Mononuclear cell (primary cell): Measurements from ENCODE around the gene YOD1. TPM values are rescaled to one million over a fixed set of nuclear protein-coding genes. Genes with fewer than 3 reads are reported as not detected.

Source experiments
- H3K27me3 ChIP-seq: 2 replicates; pipeline ENCODE4 v1.6.0; 2011; ENCODE audit warnings: low read length, control low read depth; ENCODE audit not compliant: insufficient read depth
- H3K4me1 ChIP-seq: 2 replicates; pipeline ENCODE4 v1.5.1; 2011; ENCODE audit warnings: mild to moderate bottlenecking, low read length, control low read depth; ENCODE audit not compliant: insufficient read depth
- H3K4me3 ChIP-seq: 2 replicates; pipeline ENCODE4 v1.5.1; 2011; ENCODE audit warnings: mild to moderate bottlenecking, low read length, moderate library complexity
- H3K9me3 ChIP-seq: 2 replicates; pipeline ENCODE4 v1.5.1; 2011; ENCODE audit warnings: low read depth, mild to moderate bottlenecking, control low read depth, low read length
- total RNA-seq: library from RNA; depleted of rRNA; stranded (reverse); fragments of >200 nt; gene quantifications from one replicate; pipeline ENCODE4 v1.2.3, GENCODE V29; 2012

The YOD1 gene
- total RNA-seq, 1 donor = 44.5 TPM

- H3K9me3 ChIP-seq = no peaks in the 10 kb centered on the region
- no peaks in the 10 kb centered on the region for H3K4me1 ChIP-seq
- H3K4me3 ChIP-seq = no peak overlapping the region
- no peaks in the 10 kb centered on the region for H3K27me3 ChIP-seq
Observed at GRCh38 chr1:207018707-207019106, 32.3 kb downstream of the YOD1 start.

- no peaks in the 10 kb centered on the region for H3K9me3 ChIP-seq
- H3K4me3 ChIP-seq = no peak overlapping the region
- no peaks in the 10 kb centered on the region for H3K27me3 ChIP-seq
- H3K4me1 ChIP-seq = no peaks in the 10 kb centered on the region
Observed at GRCh38 chr1:207017615-207018559, 33.1 kb downstream of the YOD1 start.

GRCh38 chr1:207015791-207016190 is 35.2 kb downstream of the YOD1 start:
- H3K4me1 ChIP-seq = no peaks in the 10 kb centered on the region
- no peaks in the 10 kb centered on the region for H3K9me3 ChIP-seq
- H3K27me3 ChIP-seq = no peaks in the 10 kb centered on the region
- no peak overlapping the region for H3K4me3 ChIP-seq

- Histone ChIP-seq H3K27me3 (no peaks in the 10 kb centered on the region), H3K4me1 (no peaks in the 10 kb centered on the region), H3K4me3 (no peak overlapping the region), H3K9me3 (no peaks in the 10 kb centered on the region)
Observed at GRCh38 chr1:207014728-207015127, 36.3 kb downstream of the YOD1 start.

- Histone ChIP-seq H3K9me3 (no peaks in the 10 kb centered on the region), H3K4me1 (no peaks in the 10 kb centered on the region), H3K4me3 (no peak overlapping the region), H3K27me3 (no peaks in the 10 kb centered on the region)
Observed at GRCh38 chr1:207013321-207014085, 37.5 kb downstream of the YOD1 start.

GRCh38 chr1:207010726-207011125 is 40.3 kb downstream of the YOD1 start:
- no peaks in the 10 kb centered on the region for H3K4me1 ChIP-seq
- no peaks in the 10 kb centered on the region for H3K9me3 ChIP-seq

GRCh38 chr1:207009945-207010344 is 41.1 kb downstream of the YOD1 start:
- Histone ChIP-seq H3K9me3 (no peaks in the 10 kb centered on the region), H3K27me3 (no peaks in the 10 kb centered on the region)

More at GRCh38 chr1:207010726-207011125, 40.3 kb downstream of the YOD1 start:
- H3K4me3 ChIP-seq = no peak overlapping the region
- H3K27me3 ChIP-seq = no peaks in the 10 kb centered on the region

GRCh38 chr1:207009182-207009850 is 41.7 kb downstream of the YOD1 start:
- H3K4me1 ChIP-seq = no peaks in the 10 kb centered on the region

More at GRCh38 chr1:207009945-207010344, 41.1 kb downstream of the YOD1 start:
- Histone ChIP-seq H3K4me1 (no peaks in the 10 kb centered on the region), H3K4me3 (no peak overlapping the region)

GRCh38 chr1:207007352-207008033 is 43.5 kb downstream of the YOD1 start:
- Histone ChIP-seq H3K4me3 (no peak overlapping the region), H3K27me3 (no peaks in the 10 kb centered on the region), H3K9me3 (no peaks in the 10 kb centered on the region), H3K4me1 (no peaks in the 10 kb centered on the region)

More at GRCh38 chr1:207009182-207009850, 41.7 kb downstream of the YOD1 start:
- H3K27me3 ChIP-seq = no peaks in the 10 kb centered on the region
- H3K4me3 ChIP-seq = no peak overlapping the region
- no peaks in the 10 kb centered on the region for H3K9me3 ChIP-seq

- H3K27me3 ChIP-seq = no peaks in the 10 kb centered on the region
- H3K4me3 ChIP-seq = no peak overlapping the region
- H3K4me1 ChIP-seq = no peaks in the 10 kb centered on the region
- H3K9me3 ChIP-seq = no peaks in the 10 kb centered on the region
Observed at GRCh38 chr1:207006914-207007313, 44.1 kb downstream of the YOD1 start.

- H3K9me3 ChIP-seq = no peaks in the 10 kb centered on the region
- H3K27me3 ChIP-seq = no peaks in the 10 kb centered on the region
- H3K4me3 ChIP-seq = no peak overlapping the region
- H3K4me1 ChIP-seq = no peaks in the 10 kb centered on the region
Observed at GRCh38 chr1:207006083-207006482, 44.9 kb downstream of the YOD1 start.

- H3K9me3 ChIP-seq = no peaks in the 10 kb centered on the region
- H3K27me3 ChIP-seq = no peaks in the 10 kb centered on the region
- H3K4me3 ChIP-seq = no peak overlapping the region
Observed at GRCh38 chr1:207004931-207005830, 45.8 kb downstream of the YOD1 start.

GRCh38 chr1:207003210-207003609 is 47.8 kb downstream of the YOD1 start:
- H3K27me3 ChIP-seq = no peaks in the 10 kb centered on the region
- no peak overlapping the region for H3K4me3 ChIP-seq
- no peaks in the 10 kb centered on the region for H3K4me1 ChIP-seq
- no peaks in the 10 kb centered on the region for H3K9me3 ChIP-seq

More at GRCh38 chr1:207004931-207005830, 45.8 kb downstream of the YOD1 start:
- H3K4me1 ChIP-seq = no peaks in the 10 kb centered on the region
